ENCODE results near the gene ARMC3. TPM values are rescaled to one million over a fixed set of nuclear protein-coding genes. Genes with fewer than 3 reads are reported as not detected.

Gene ARMC3
- total RNA-seq, 6 experiments from 2014 or later = not detected

DNA sequence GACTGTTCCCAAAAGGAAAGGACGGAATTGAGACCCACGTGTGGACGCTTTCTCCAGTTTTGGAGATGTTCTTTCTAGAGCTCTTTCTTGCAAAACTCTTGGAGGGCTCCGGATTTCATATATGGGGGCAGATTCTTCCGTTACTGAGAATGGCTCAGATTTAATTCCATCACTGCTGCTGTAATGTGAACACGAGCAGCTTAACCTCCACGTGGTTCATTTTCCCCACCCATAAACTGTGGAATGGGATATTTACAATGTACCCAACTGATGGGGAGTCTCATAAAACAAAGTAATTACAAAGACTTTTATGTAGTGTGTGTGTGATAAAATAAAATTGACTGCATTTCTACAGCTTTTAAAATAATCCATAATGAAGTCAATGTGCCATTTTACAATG lies 152.4 kb downstream of the ARMC3 start:
- H3K27ac Mint-ChIP-seq = no peak overlapping the region
- H3K36me3 Mint-ChIP-seq (ENCODE audit: low read depth) = no peaks in the 10 kb centered on the region
- H3K9me3 Mint-ChIP-seq = no peaks in the 10 kb centered on the region
- H3K4me1 Mint-ChIP-seq (ENCODE audit: low read depth) = 0 out of 2 replicates have a peak, but pooled peaks cover 8% of the 10 kb centered on the region
- H3K4me3 Mint-ChIP-seq = no peak overlapping the region
- TF ChIP-seq, protein P1, sequence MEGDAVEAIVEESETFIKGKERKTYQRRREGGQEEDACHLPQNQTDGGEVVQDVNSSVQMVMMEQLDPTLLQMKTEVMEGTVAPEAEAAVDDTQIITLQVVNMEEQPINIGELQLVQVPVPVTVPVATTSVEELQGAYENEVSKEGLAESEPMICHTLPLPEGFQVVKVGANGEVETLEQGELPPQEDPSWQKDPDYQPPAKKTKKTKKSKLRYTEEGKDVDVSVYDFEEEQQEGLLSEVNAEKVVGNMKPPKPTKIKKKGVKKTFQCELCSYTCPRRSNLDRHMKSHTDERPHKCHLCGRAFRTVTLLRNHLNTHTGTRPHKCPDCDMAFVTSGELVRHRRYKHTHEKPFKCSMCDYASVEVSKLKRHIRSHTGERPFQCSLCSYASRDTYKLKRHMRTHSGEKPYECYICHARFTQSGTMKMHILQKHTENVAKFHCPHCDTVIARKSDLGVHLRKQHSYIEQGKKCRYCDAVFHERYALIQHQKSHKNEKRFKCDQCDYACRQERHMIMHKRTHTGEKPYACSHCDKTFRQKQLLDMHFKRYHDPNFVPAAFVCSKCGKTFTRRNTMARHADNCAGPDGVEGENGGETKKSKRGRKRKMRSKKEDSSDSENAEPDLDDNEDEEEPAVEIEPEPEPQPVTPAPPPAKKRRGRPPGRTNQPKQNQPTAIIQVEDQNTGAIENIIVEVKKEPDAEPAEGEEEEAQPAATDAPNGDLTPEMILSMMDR (IDR thresholded peaks at IDR 0.05) = no peak
- DNase-seq = no peak
- H3K27me3 Mint-ChIP-seq (ENCODE audit: insufficient read depth) = peaks cover 36% of the 10 kb centered on the region

DNA sequence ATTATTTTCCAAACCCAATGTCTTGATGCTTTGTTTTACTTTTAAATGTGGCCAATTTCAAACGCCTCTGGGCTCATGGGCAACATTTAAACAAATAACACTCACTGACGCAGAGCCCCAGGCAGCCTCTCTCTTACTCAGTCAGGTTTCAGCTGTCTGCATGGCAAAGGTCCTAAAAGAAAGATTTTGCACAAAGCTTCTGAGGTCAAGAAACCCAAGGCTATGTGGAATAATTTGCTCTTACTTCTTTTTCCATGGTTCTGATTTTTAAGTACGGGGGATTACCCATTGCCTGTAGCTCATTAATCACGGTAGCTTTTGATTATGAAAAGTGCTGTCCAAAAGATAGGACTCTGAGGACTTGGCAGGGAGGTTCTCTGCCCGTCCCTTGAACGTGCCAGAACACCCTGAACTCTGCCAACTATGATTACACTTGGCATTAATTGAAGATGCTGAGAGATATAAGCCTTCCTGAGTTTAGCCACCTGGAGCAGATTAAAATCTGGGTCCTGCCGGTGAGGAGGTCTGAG lies 153.4 kb downstream of the ARMC3 start:
- H3K4me3 Mint-ChIP-seq = no peak overlapping the region

DNA sequence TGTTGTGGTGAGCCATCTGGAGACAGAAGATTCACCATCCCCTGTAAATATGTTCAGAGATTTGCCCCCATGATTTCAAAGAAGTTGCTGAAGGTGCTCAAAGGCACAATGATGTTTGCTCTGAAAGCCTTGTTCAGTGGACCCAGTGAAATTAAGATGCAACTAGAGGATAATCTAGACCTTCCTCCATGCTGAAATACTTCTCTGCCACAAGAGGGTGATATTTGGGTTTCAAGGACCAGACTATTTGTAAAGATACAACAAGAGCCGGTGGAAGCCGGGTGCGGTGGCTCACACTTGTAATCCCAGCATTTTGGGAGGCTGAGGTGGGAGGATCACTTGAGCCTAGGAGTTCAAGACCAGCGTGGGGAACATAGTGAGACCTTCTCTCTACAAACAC lies 154.0 kb downstream of the ARMC3 start:
- Mint-ChIP-seq H3K27ac (no peak overlapping the region), H3K4me3 (no peak overlapping the region), H3K9me3 (no peaks in the 10 kb centered on the region), H3K36me3 (ENCODE audit: low read depth) (no peaks in the 10 kb centered on the region), H3K27me3 (ENCODE audit: insufficient read depth) (peaks cover 36% of the 10 kb centered on the region), H3K4me1 (ENCODE audit: low read depth) (0 out of 2 replicates have a peak, but pooled peaks cover 8% of the 10 kb centered on the region)
- DNase-seq = no peak
- TF ChIP-seq, protein P1 (IDR thresholded peaks at IDR 0.05) = peak; percentile 63

More for the DNA sequence above, 153.4 kb downstream of the ARMC3 start:
- H3K9me3 Mint-ChIP-seq = no peaks in the 10 kb centered on the region
- no peaks in the 10 kb centered on the region for H3K36me3 Mint-ChIP-seq (ENCODE audit: low read depth)
- H3K27ac Mint-ChIP-seq = no peak overlapping the region
- H3K27me3 Mint-ChIP-seq (ENCODE audit: insufficient read depth) = peaks cover 36% of the 10 kb centered on the region
- H3K4me1 Mint-ChIP-seq (ENCODE audit: low read depth) = 0 out of 2 replicates have a peak, but pooled peaks cover 8% of the 10 kb centered on the region
- peak; percentile 6 for DNase-seq
- TF ChIP-seq, protein P1 (IDR thresholded peaks at IDR 0.05) = no peak

Other genes with a start within 250 kb of the ARMC3 start
- gene PIP4K2A, start 213.5 kb upstream of the ARMC3 start, total RNA-seq (2021; fragmentation: NEBNext Ultra II Directional; extraction: Animal tissue kit (Norgen Biotek cat#: 25700)) = 10 to 100 TPM; 50.1 to 67.9 (median 58.9) TPM
- gene MSRB2, start 167.5 kb downstream of the ARMC3 start, total RNA-seq (2021; fragmentation: NEBNext Ultra II Directional; extraction: Animal tissue kit (Norgen Biotek cat#: 25700)) = 10 to 100 TPM; 23.5 to 31.2 (median 26.2) TPM